GM19397 (cell line): Measurements from ENCODE around the gene ASPSCR1.

Experiments
- ATAC-seq: cut with Tn5 transposase; IDR thresholded peaks from one replicate; pipeline ENCODE4 v1.9.1; 2021; ENCODE audit warnings: mild to moderate bottlenecking, moderate library complexity; ENCODE audit not compliant: unreplicated experiment

The ASPSCR1 gene

GRCh38 chr17:81977211-81977808 lies at the start of gene ASPSCR1:
ASPSCR1 (plus strand) TSS chr17:81977629; CDS start chr17:81977647, 18 bp downstream.
- ATAC-seq = peak; percentile 89

DNA sequence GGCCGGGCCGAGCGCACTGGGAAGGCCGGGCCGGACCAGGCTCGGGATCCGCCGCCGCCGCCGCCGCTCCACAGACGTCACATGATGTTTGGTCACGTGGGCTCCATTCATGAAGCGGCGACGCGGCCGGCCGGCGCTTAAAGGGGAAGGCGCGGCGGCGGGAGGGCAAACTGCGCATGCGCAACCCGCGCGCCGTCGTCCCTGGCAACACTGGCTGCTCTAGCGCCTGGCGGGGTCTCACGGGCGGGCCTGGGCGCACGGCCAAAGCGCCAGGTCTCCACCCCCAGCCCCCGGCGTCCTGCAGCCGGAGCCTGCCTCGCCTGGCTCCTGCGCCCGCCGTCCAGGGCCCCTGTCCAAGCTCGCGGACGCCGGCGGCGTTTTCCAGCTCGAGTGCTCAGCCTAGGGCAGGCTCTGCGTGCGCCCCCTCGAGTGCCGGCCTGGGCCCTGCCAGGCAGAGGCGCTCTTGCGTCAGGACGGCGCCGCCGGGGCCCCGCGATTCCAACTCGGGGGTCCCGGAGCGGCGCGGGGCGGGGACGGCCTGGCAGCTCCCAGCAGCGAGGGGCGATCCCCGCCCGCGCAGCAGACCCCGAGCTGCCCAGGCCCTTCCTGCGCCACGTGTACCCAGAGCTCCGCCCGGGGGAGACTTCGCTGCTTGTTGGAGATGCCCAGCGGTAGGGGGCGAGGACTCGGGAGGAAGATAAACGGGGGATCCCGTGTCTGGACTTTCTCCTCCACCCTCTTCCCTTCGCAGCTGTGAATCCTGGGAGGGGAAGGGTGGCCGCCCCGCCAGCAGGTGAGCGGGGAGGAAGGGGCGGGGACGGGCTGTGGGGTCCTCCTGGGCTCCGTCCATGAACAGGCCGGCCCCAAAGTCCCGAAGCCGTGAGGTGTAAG lies 49.5 kb upstream of the ASPSCR1 start, which contains the start of gene MAFG:
TSS of gene MAFG (minus strand) at position 83 of the 891 bp plus-strand sequence. CDS start 4,550 bp downstream, outside the sequence.
- ATAC-seq = peak; percentile 62

- no peak for ATAC-seq
Measured at GRCh38 chr17:81928544-81929252, 48.7 kb upstream of the ASPSCR1 start.

DNA sequence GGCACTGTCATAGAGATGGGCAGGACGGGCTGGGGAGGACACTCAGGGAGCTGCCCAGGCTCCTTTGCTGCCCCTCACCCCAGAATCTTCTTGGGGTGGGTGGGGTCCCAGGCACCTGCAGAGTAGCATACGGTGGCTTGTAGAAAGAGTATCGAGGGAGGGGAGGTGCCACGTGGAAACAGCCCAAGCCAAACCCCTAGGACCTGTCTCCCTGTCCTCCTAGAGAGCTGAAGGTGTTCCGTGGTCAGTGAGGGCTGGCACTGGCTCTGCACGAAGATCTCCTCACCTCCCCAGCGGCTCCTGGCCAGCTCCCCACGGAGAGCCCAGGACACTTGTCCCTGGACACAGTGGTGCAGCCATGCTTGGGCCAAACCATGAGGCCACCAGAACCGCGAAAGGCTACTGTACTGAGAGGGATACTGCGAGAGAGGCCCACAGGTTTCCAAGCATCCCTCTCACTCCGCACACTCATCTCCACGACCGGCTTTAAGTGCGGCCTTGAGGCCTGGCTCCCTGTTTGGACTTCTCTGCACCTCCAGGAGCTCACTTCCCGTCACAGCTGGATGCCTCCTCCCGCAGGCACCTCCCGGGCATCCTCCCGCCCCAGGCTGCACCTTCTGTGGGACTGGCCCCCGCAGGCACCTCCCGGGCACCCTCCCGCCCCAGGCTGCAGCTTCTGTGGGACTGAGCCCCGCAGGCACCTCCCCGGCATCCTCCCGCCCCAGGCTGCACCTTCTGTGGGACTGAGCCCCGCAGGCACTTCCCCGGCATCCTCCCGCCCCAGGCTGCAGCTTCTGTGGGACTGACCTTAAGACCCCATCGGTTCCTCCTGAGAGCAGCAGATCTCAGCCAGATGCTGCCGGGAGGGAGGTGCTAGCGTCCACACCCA lies 47.9 kb upstream of the ASPSCR1 start:
- no peak for ATAC-seq

DNA sequence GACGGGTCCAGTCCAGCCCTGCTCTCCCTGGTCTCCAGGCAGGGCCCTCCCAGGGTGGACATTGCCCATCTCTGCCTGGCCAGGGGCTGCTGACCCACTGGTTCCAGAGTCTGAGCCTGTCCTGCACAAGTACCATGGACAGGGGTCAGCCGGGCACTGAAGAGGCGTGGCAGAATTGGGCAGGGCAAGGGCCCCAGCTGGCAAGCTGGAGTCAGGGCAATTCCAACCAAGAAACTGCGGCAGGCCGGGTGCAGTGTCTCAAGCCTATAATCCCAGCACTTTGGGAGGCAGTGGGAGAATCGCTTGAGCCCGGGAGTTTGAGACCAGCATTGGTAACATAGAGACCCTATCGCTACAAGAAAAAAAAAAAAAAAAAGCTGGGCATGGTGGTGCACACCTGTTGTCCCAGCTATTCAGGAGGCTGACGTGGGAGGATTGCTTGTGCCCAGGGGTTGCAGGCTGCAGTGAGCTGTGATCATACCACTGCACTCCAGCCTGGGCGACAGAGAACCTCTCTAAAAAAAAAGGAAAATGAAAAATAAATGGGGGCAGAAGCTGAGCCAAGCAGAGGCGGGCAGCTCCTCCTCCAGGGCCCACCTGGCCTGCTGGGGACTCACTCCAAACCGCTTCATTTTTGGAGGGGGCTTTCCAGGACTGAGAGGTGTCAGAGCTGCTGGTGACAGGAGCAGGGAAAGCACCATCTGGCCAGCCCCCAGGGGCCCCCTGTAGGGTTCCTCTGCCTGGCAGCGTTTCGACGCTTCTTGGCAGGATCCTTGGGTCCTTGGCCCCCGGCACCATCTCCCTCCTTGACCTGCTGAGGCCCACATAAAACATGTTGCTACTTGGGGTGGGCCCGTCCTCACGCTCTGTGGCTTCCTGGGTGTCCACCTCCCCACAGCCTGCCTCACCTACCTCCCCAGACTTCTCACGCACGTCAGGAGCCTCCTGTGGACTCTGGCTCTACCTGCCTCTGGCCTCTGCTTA lies 47.0 kb upstream of the ASPSCR1 start:
- no peak for ATAC-seq

GRCh38 chr17:81931189-81931556 lies 46.3 kb upstream of the ASPSCR1 start:
- ATAC-seq = no peak

GRCh38 chr17:81931557-81932332 lies 45.7 kb upstream of the ASPSCR1 start:
- no peak for ATAC-seq

- no peak for ATAC-seq
Measured at GRCh38 chr17:81932333-81932983, 45.0 kb upstream of the ASPSCR1 start.

DNA sequence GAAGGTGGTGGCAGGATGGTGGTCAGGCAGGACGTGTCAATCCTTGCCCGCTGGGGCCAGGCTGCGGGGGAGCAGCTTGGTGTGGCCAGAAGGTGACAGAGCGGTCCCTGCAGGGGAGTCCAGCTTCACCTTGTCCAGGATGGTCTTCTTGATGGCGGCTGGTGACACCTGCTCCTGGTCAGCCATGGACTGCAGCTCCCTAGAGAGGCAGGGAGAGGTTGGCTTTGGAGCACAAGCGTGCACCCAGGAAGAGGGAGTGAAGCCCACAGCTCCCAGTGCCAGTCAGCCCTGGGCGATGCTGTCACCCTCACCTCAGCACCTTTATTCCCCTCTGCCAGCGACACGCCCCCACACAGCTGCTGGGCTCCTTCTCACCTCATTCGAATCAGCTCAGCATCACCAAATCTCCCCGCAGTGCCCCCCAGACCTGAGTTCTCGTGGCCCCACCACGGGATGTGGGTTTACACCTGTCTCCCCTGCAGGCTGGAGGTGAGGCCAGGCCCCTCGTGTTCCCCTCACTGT lies 44.2 kb upstream of the ASPSCR1 start:
- no peak for ATAC-seq

DNA sequence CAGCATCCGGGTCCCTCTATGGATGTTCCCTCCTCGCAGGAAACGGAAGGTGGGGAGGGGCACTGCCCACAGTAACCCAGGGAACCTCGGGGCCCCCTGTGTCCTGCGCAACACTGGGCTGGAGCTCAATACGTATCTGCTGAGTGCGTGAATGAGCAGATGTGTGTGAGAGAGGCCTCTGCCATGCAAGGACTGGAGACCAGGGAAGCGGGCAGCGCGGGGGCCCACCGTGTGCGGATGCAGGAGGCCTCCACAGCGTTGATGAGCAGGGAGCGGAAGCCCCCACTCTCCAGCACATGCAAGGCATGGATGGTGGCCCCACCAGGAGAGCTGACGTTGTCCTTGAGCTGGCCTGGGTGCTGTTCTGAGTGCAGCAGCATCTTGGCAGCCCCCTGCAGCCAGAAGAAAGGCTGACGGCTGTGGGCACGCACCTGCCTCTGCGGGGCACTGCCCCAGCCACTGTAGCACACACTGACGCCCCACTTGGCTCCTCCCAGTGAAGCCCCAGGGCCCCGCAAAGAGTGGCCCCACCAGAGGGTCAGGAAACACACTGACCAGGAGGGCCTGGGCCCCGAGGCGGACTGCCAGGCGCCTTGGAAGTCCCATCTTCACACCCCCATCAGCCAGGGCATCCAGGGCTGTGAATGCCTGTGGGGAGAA lies 43.2 kb upstream of the ASPSCR1 start:
- ATAC-seq = no peak

DNA sequence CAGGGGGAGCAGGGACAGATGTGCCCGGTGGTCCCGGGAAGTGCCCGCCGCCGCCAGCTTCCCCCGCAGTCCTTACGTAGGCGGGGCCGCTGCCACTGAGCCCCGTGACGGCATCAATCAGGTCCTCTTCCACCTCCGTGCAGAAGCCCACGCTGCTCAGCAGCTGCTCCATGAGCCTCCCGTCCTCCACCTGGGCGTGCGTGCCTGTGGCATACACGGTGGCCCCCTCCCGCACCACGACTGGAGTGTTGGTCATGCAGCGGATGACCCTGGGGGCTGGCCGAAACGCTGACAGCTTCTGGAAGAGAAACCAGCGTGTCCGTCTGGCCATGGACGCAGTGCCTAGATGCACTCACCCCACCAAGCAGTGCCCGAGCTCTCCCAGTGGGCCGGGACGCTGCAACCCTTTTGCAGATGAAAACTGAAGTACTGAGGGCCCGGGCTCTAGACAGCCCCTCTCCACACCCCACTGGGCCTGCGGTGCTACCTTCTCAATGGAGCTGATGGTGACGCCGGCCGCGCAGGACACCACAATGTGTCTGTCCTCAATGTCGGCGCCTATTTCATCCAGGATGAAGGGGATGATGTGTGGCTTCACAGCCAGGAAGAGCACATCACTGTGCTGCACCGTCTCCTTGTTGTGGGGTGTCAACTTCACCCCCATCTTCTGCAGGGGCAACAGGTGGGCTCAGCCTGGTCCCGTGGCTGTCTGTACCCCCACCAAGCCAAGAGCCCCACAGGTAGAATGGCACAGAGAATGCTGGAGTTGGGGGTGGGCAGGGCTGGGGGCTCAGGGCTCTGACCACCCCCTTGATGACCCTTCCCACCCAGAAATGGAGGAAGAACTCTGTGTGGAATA lies 42.4 kb upstream of the ASPSCR1 start:
- ATAC-seq = no peak

DNA sequence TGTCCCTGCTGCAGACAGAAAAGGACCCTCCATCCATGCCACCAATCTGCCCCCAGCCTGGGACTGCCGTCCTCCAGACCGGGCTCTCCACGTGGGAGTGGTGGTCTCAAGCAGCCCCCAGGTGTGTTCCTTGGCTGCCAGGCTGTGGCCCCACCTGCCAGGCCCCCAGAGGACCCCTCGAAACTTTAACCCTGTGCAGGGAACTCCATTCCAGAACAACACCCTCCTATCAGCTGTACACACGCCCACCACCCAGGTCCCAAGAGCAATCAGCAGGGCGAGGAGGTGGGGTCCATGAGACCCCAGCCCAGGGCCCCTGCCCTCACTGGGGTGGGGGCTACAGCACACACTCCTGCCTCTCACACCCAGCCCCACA lies 41.7 kb upstream of the ASPSCR1 start:
- no peak for ATAC-seq

- no peak for ATAC-seq
Measured at GRCh38 chr17:81939218-81939617, 38.2 kb upstream of the ASPSCR1 start.

- no peak for ATAC-seq
Measured at GRCh38 chr17:81939881-81940385, 37.5 kb upstream of the ASPSCR1 start.

DNA sequence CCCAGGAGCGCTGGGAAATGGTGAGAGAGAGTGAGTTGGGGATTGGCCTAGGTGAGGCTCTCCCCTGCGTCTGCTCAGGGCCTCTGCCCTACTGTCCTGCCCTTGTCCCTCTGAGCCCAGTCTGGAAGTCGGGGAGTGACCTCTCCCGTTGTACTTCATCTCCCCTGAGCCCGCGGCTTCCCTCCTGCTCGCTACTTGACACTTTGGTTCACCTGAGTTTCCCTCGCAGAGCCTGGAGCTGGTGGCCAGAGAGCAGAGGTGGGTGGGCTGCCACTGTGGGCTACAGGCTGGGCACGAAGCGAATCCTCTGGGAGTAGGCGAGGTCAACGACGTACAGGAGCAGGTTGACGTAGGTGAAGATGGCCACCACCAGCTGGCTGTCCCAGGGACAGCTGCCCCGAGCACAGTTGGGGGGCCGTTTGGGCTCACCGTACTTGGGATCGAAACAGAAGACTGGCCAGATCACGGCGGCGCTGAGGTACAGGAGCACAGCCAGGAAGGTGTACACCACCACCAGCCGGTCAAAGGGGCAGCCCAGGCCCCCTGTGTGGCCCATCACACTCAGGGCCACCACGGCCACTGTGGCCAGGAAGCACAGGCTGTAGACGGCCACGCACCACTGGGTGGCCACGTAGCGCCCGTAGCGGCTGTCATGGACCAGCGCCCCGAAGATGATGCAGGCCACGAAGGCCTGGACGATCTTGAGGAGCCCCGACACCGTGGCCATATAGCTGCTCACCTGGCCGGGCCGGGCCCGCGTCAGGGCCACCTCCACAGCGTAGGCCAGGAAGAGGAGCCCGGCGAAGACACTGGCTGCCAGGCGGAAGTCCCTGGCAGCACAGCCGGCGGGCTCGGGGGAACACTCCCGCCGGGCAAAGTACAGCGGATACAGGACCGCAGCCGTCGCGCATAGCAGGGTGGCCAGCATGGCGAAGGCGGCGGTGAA lies 36.6 kb upstream of the ASPSCR1 start:
- ATAC-seq = no peak
